ENCODE data around the gene GLCE. TPM values are rescaled to one million over a fixed set of nuclear protein-coding genes. Genes with fewer than 3 reads are reported as not detected.

Gene GLCE
- 13.9 to 19.5 TPM (median 16.2 TPM) in 5 replicates for total RNA-seq (2022; extraction: Qiagen RNA extraction)

DNA sequence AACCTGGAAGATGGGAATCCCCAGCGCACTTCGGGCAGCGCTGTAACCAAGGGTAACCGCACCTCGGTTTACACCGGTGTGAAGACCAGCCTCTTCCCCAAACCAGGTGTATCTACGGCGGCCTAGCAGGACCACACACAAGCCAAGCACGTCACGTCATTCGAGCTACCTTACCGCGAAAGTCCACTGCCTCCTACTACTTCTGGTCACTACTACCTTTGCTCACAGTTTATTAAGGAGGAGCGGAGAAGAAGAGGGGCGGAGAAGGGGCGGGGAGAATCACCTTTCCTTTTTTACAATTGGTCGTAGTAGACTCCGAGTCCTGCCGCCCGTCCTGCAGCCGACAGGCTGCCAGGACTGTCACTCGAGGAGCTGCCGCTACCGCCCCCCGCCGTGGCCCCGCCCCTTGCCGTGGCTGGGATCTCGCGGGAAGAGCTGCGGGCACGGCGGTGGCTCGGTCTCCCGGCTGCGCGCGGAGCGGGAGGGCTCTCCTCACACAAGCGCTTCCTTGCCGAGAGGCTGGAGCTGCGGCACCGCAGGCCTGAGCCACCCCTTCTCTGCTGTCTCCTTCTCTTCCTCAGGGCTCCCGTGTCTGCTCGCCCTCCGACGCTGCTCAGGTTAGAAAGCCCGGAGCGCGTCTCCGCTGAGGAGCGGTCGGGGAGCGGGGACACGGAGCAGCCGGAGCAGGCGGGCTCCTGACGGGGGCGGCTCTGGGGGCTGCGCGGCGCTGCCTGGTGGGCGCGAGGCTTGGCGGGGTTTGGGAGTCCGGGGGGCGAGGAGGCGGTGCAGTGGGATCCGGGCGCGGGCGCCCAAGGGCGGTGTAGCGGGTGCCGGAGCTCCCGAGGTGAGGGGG, at the start of gene GLCE:
Gene GLCE (plus strand): TSS at position 495 of the 853 bp plus-strand sequence. CDS start 95,172 bp downstream, outside the sequence.

GRCh38 chr15:69298697-69299441, 138.4 kb downstream of the GLCE start, which contains the start of gene PAQR5:
TSS of gene PAQR5 (plus strand) at chr15:69298912. CDS start at chr15:69360081, 61,169 bp downstream.

Other genes with a start within 250 kb of the GLCE start
- not detected in 5 replicates for gene SPESP1, start 230.1 kb upstream of the GLCE start, total RNA-seq (2022; extraction: Qiagen RNA extraction)
- gene NOX5, start 145.9 kb upstream of the GLCE start, total RNA-seq (2022; extraction: Qiagen RNA extraction), result 0.11 to 0.35 TPM (median 0.20 TPM) in 5 replicates
- gene PAQR5, start 138.3 kb downstream of the GLCE start, total RNA-seq (2022; extraction: Qiagen RNA extraction), result 81.6 to 103 TPM (median 94.1 TPM) in 5 replicates